ENCODE results near the gene NEK6.

The NEK6 gene

DNA sequence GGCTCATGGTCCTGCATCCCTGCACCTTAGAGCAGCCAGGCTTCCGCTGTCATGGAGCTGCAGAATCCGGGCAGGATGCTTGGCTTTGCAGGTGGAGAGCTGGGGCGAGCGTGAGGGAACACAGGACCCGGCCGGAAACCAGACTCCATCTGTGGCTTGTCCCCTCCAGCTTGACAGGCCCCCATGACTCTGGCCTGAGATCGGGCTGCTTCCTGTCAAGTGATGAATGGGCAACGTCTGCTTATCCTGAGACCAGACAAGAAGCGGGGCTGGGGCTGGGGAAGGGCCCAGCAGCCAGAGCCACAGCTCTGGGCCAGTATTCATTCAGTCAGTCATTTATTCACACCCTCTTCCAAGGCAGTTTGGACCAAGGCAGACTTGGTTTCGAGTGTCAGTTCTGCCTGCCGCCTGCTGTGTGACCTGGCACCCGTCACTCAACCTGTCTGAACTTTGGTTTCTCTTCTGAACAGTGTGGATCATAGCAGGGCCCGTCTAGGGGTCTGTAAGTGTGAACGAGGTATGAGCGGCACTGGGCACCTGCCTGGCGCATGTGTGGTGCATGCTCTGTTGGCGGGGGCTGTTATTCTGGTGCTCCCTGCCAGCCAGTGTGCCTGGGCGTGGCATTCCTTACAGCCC, 37.5 kb downstream of the NEK6 start:
- H3K27ac Mint-ChIP-seq: peak overlapping the region; percentile 36 to 94 (median 73)
- peaks cover 61% of the 10 kb centered on the region for H3K4me1 Mint-ChIP-seq
- peaks cover 3% of the 10 kb centered on the region for H3K27me3 Mint-ChIP-seq (ENCODE audit: low read depth)
- H3K36me3 Mint-ChIP-seq (ENCODE audit: low read depth): no peaks in the 10 kb centered on the region
- no peak overlapping the region for H3K4me3 Mint-ChIP-seq
- TF ChIP-seq, protein P1, sequence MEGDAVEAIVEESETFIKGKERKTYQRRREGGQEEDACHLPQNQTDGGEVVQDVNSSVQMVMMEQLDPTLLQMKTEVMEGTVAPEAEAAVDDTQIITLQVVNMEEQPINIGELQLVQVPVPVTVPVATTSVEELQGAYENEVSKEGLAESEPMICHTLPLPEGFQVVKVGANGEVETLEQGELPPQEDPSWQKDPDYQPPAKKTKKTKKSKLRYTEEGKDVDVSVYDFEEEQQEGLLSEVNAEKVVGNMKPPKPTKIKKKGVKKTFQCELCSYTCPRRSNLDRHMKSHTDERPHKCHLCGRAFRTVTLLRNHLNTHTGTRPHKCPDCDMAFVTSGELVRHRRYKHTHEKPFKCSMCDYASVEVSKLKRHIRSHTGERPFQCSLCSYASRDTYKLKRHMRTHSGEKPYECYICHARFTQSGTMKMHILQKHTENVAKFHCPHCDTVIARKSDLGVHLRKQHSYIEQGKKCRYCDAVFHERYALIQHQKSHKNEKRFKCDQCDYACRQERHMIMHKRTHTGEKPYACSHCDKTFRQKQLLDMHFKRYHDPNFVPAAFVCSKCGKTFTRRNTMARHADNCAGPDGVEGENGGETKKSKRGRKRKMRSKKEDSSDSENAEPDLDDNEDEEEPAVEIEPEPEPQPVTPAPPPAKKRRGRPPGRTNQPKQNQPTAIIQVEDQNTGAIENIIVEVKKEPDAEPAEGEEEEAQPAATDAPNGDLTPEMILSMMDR (IDR thresholded peaks at IDR 0.05; ENCODE audit: unreplicated experiment in 3 of 3): no peak
- no peaks in the 10 kb centered on the region for H3K9me3 Mint-ChIP-seq

DNA sequence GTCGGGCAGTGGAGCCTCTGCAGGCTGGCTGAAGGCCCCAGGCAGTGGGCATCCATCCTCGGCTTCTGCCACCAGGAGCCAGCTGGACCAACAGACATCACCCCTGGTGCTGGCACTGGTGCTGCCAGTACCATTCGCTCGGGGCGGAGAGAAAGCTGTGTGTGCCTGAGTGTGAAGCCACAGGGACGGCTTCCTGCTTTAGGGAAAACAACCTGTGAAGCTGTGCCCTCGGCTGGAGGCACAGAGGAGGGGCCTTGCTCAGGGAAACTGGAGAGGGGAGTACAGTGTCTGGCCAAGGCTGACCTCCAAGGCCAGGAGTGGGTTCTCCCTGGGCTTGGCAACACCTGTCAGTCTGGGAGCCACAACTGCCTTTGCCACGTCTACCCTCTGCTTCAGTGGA, 38.3 kb downstream of the NEK6 start:
- TF ChIP-seq, protein P1 (IDR thresholded peaks at IDR 0.05; ENCODE audit: unreplicated experiment in 3 of 3): no peak
- no peaks in the 10 kb centered on the region for H3K36me3 Mint-ChIP-seq (ENCODE audit: low read depth)
- H3K4me3 Mint-ChIP-seq: no peak overlapping the region

DNA sequence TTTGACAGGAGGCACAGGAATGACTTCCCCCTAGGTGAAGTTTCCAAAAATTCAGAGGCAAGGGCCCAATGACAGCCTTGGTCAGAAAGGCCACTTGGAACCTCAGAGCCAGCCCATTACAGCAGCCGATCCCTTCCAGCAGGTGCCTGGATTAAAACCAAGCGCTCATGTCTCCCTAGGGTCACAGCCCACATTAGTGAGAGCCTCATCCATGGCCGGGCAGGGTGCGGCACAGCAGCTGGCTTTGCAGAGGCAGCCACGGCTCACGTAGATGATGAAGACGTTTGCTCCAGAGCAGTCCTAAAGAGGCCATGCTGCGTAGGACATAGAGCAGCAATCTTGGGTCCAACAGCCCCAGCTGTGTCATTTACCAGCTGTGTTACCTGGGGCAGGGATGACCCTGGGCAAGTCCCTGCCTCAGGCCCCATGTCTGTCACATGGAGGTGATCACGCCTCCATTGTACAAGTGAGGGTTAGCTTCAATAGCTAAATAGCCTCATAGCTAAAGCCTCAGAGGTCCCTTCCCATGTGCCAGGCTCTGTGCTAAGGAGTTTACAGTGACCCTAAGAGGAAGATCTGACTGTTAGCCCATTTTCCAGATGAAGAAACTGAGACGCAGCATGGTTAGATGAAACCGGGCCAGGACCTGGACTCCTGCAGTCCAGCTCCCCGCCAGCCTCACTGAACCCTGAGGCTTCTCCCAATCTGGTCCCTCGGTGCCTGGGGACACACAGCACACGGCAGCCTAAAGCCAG, 39.2 kb downstream of the NEK6 start:
- Mint-ChIP-seq H3K27me3 (ENCODE audit: low read depth) (peaks cover 3% of the 10 kb centered on the region), H3K36me3 (ENCODE audit: low read depth) (no peaks in the 10 kb centered on the region), H3K4me1 (peaks cover 51% of the 10 kb centered on the region), H3K27ac (peak overlapping the region in 2 of 3 experiments; percentile 28 to 62), H3K4me3 (no peak overlapping the region), H3K9me3 (no peaks in the 10 kb centered on the region)
- TF ChIP-seq, protein P1 (IDR thresholded peaks at IDR 0.05; ENCODE audit: unreplicated experiment in 3 of 3): no peak

More for the DNA sequence above, 38.3 kb downstream of the NEK6 start:
- Mint-ChIP-seq H3K4me1 (peaks cover 57% of the 10 kb centered on the region), H3K27me3 (ENCODE audit: low read depth) (peaks cover 3% of the 10 kb centered on the region), H3K27ac (peak overlapping the region in 1 of 3 experiments; percentile 62), H3K9me3 (no peaks in the 10 kb centered on the region)

GRCh38 chr9:124297551-124297901, 39.8 kb downstream of the NEK6 start:
- TF ChIP-seq, protein P1 (IDR thresholded peaks at IDR 0.05; ENCODE audit: unreplicated experiment in 3 of 3): no peak
- peaks cover 50% of the 10 kb centered on the region for H3K4me1 Mint-ChIP-seq
- no peaks in the 10 kb centered on the region for H3K36me3 Mint-ChIP-seq (ENCODE audit: low read depth)
- no peak overlapping the region for H3K4me3 Mint-ChIP-seq
- H3K27ac Mint-ChIP-seq: peak overlapping the region in 2 of 3 experiments; percentile 28 to 62
- peaks cover 1% of the 10 kb centered on the region for H3K27me3 Mint-ChIP-seq (ENCODE audit: low read depth)
- H3K9me3 Mint-ChIP-seq: no peaks in the 10 kb centered on the region

DNA sequence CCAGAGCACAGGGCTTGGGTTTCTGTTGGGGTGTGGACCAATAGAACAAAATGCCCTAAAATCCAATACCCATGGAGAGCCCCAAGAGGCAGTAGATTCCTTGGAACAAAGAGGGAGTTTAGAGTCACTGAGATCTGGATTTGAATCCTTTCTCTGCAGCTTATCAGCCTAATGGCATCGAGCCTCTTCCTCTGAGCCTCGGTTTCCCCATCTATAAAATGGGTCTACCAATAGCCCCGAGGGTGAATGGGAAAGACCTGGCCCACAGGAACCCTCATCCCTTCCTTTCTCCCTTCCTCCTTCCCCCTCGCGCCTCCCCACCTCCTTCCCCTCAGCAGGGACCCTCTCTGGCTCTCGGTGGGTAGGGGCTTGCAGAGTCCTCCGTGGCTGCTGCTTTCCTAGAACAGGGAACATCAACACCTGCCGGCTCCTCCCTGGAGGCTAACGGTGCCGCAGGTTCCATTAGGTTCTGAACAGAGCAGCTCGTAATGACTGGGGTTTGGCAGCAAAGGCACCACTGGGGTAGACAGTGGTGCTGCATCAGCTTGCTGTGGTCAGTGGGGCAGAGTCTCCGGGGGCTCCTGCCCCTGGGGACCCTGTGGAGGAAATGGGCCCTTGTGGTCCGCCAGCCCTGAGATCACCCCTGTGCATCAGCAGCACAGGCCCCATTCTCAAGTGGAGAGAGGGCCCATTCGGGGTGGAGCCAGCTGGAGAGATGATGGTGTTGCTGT, 40.3 kb downstream of the NEK6 start:
- H3K27me3 Mint-ChIP-seq (ENCODE audit: low read depth): no peaks in the 10 kb centered on the region
- no peaks in the 10 kb centered on the region for H3K36me3 Mint-ChIP-seq (ENCODE audit: low read depth)
- H3K9me3 Mint-ChIP-seq: no peaks in the 10 kb centered on the region
- H3K4me3 Mint-ChIP-seq: no peak overlapping the region
- TF ChIP-seq, protein P1 (IDR thresholded peaks at IDR 0.05; ENCODE audit: unreplicated experiment in 3 of 3): no peak
- H3K4me1 Mint-ChIP-seq: peaks cover 46% of the 10 kb centered on the region
- H3K27ac Mint-ChIP-seq: peak overlapping the region in 2 of 3 experiments; percentile 28 to 62
